GM04504 (cell line): ENCODE measurements around the gene POLR1E.

Experiments used
- DNase-seq: peaks from one replicate; pipeline ENCODE4 v3.0.0-alpha.2; 2012; ENCODE audit warnings: low read depth

The POLR1E gene

DNA sequence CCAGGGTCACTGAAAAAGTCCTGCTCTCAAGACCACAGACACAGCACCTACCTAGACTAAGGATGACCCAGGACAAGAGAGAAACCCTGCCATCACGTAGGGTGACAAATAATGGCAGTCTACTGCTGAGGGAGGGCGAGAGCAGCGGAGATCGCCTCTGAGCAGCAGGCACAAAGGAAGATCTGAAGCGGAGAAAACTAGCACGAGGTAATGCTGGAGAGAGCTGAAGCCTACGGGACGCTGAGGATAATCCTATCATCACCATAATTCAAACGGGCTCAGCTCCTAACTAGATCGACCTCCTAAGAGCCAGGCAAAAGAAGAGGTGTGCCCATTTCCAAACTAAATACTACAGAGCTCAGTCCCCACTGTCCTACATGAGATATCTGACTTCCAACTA is 49.2 kb downstream of the POLR1E start:
- DNase-seq = no peak

DNA sequence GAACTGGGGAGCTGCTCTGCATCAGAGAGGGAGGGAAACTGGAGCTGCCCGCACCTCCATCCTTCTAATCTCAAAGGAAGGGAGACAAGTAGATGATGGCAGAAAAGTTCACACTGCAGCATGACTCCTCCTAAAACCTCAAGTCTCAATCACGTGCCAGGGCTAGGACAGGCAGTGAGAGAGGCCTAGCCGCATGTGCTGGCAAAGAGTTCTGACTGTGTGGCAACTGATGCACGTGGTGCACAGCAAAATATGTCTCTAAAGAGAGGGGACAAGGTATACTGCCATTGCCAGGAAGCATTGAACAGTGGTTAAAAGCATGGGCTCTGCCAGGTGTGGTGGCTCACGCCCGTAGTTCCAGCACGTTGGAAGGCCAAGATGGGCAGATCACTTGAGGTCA is 52.4 kb downstream of the POLR1E start:
- no peak for DNase-seq

DNA sequence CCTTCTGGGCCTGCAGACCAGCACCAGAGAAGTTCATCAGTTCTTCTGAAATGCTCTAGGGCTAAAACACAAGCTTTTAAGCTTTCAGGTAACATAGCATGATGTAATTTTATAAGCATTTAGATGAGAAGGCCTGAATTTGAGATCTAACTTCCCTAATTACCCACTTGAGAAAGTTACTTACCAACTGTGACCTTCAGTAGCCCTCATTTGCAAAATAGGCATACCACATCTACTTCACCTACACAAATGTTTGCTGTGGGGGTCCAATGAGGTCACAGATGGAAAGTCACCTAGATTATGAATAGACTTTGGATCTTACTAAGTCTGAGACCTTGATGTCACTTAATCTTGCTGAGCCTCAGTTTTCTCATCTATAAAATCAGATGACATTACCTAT is 53.9 kb downstream of the POLR1E start:
- no peak for DNase-seq

DNA sequence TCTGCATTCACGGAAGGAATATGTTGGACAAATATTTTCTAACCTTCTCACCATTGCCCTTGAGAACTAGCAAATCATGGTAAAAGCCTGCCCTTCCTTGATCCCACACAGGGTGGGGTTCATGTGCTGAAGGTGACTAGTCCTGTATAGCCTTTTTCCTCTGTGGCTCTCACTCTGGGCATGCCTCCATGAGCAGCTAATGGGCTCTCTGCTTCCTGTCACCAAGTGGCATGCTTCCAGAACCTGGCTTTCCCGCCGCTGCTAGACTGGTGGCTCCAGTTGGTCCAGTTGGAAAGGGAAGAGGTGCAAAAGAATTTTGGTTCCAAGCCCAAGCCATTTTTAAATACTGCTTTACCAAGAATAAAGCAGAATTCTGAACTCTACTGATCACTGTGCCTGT is 54.9 kb downstream of the POLR1E start:
- no peak for DNase-seq

DNA sequence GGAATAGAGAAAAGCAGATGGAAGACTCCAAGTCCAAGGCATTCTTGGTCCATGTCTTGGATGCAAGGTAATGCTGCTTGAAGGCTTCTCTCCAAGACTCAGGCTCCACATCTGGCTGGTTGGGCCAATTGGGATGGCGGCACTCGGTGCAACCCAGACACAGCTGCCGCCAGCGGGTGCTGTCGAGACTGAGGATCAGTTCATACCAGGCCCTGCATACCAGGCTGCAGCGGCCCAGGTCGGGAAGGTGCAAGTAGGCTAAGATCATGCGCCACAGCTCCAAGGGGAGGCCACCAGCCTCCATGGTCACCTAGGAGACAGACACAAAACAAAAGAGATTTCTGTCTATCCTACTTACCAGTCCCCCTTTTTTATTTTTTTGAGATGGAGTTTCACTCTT is 55.7 kb downstream of the POLR1E start:
- DNase-seq = no peak

DNA sequence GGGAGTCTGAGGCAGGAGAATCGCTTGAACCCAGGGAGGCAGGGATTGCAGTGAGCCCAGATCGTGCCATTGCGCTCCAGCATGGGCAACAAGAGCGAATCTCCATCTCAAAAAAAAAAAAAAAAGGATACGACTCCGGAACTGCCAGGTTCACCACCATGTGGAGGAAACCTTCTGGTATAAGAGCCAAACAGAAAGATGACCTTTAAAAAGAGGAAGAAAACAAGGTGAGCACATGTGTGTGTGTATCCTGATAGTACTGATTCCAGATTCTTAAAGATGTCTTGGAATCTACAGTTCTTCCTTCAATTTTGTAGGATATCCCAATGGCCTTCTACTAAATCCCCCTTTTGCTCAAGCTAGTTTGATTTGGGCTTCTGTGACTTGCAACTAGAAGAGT is 56.7 kb downstream of the POLR1E start:
- no peak for DNase-seq

DNA sequence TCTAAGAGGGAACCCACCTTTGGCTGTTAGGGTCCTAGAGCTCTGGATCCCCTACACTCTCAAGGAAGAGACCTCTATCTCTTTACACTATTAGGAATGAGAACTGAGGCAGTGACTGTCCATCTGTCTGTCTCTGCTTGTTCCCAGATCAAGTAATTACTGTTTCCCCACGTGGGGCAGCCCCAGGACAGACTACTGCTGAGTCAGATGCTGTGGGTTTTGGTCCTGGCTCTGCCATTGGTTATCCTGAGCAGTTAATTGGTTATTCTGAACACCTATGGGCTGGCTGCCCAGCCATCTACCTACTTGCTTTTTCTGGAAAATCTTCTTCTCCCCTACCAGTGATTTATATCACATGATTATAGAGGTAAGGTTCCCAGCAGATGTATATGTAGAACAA is 57.1 kb downstream of the POLR1E start:
- DNase-seq = no peak

DNA sequence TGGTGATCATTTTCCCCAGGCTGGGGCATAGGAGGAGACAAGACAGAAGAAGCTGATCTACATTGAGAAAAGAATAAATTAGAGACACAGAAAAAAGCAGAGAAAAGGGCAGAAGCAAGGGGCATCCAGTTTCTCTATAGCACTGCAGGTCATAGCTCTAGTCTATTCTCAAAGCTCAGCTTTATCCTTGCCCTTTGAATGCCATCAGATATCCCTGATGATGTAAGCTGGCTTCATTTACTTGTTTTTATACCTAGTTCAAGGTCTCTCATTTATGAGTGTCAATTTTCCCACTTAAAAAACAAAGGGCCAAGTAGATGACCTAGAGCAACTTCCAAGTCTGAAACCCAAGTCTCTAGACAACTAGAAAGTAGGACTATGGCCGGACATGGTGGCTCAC is 57.7 kb downstream of the POLR1E start:
- no peak for DNase-seq

DNA sequence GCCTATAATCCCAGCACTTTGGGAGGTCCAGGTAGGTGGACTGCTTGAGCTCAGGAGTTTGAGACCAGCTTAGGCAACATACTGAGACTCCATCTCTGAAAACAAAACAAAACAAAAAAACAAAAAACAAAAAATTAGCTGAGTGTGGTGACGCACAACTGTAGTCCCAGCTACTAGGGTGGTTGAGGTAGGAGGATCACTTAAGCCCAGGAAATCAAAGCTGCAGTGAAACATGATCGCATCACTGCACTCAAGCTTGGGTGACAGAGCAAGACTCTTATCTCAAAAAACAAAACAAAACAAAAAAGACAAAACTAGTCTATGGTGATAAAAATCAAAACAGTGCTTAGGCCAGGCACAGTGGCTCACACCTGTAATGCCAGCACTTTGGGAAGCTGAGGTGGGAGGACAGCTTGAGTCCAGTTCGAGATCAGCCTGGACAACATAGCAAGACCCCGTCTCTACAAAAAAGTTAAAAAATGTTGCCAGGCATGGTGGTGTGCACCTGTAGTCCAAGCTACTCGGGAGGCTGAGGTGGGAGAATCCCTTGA is 61.7 kb downstream of the POLR1E start:
- DNase-seq = no peak

DNA sequence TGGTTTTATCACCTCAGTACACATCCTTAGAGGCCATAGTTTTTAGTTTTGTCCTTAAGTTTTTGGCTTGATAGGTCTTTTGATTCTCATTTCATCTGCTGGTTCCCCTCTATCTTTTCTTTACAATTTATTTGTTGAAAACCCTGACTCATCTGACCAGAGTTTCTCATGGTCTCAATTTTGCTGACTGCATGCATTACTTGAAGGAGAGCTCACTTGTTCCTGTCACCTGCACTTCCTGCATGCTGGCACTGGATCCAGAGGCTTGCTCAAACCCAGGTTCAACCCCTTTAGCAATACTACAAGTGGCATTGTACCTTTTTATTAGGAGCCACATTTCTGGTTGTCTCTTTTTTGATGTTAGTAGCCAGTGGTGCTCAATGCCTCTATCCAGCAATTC is 63.8 kb downstream of the POLR1E start:
- no peak for DNase-seq

DNA sequence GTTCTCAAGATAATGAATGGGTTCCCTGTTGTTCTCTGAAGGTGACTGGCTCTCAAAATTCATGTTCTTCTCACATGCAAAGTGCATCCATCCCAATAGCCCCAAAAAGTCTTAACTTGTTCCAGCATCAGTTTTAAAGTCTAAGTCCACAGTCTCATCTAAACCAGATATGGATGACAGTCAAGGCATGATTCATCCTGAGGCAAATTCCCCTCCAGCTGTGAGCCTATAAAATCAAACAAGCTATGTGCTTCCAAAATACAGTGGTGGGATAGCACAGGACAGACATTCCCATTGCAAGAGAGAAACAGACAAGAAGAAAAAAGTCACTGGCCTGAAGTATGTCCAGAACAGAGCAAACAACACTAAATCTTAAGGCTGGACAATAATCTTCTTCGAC is 65.0 kb downstream of the POLR1E start:
- DNase-seq = no peak

DNA sequence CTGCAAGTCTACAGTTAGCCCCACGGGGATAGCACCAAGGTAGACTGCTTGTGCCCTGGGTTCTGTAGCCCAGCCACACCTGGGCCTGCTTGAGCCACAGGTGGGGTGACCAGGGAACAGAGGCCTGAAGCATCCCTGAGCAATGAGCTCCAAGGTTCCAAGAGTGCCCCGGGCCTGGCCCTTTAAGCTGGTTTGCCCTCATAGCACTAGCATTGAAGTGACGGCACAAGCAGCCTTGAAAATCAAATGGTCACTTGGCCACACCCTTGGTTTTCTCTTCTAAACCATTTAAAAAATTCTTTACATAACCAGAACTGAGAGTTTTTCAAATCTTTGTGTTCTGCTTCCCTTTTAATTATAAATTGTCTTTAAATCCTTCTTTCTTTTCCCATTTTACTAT is 65.7 kb downstream of the POLR1E start:
- DNase-seq = no peak

DNA sequence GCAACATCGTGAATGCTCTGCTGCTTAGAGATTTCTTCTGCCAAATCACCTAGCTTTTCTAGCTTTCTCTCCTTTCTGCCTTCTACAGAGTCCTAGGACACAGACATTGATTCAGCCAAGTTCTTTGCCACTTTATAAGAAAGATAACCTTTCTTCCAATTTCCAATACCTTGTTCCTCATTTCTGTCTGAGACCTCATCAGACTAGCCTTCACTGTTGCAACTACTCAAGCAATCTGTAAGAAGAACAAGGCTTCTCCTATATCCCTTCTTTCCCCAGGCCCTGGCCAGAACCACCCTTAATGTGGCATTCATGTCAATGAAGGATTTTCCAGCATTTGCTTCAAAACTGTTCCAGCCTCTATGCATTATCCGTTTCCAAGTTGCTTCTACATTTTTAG is 66.1 kb downstream of the POLR1E start:
- DNase-seq = no peak
